ENCODE measurements around the gene ZCCHC10.
A peak's percentile ranks its signal among the peaks of the same experiment; 100 is the strongest.
"Not testable (repeated sequence)": the region's sequence is repeated elsewhere in the genome, so short reads cannot be mapped to it uniquely, and the experiment has no call there.

ZCCHC10 gene

GRCh38 chr5:133025804-133026663 lies at the start of gene ZCCHC10:
ZCCHC10 (minus strand) TSS chr5:133026549; CDS start chr5:133026537, 12 bp downstream.
- DNase-seq: peak; percentile 85

GRCh38 chr5:133075572-133076536 lies 49.5 kb upstream of the ZCCHC10 start:
- DNase-seq: no peak

- DNase-seq: no peak
These were observed 45.7 kb upstream of the ZCCHC10 start for GRCh38 chr5:133072021-133072420.

- DNase-seq: no peak
These were observed 39.7 kb upstream of the ZCCHC10 start for GRCh38 chr5:133066045-133066444.

GRCh38 chr5:133065471-133065870 lies 39.1 kb upstream of the ZCCHC10 start:
- DNase-seq: no peak

- no peak for DNase-seq
These were observed 37.6 kb upstream of the ZCCHC10 start for GRCh38 chr5:133063965-133064364.

- DNase-seq: no peak
These were observed 35.9 kb upstream of the ZCCHC10 start for GRCh38 chr5:133062276-133062675.

GRCh38 chr5:133059621-133060020 lies 33.3 kb upstream of the ZCCHC10 start:
- no peak for DNase-seq

- no peak for DNase-seq
These were observed 30.5 kb upstream of the ZCCHC10 start for GRCh38 chr5:133056891-133057290.

GRCh38 chr5:133054697-133055471 lies 28.5 kb upstream of the ZCCHC10 start:
- DNase-seq: no peak

GRCh38 chr5:133053448-133053847 lies 27.1 kb upstream of the ZCCHC10 start:
- DNase-seq: no peak

GRCh38 chr5:133052317-133053175 lies 26.2 kb upstream of the ZCCHC10 start:
- DNase-seq: no peak

- peak; percentile 96 for DNase-seq
These were observed 25.4 kb upstream of the ZCCHC10 start, which contains the start of gene HSPA4 for GRCh38 chr5:133051542-133052316. HSPA4 (plus strand) TSS chr5:133052013; CDS start chr5:133052251, 238 bp downstream.

- DNase-seq: no peak
These were observed 24.8 kb upstream of the ZCCHC10 start for GRCh38 chr5:133051061-133051541.

- DNase-seq: no peak
These were observed 24.2 kb upstream of the ZCCHC10 start for GRCh38 chr5:133050521-133050920.

- DNase-seq: no peak
These were observed 23.3 kb upstream of the ZCCHC10 start for GRCh38 chr5:133049726-133050048.

- no peak for DNase-seq
These were observed 22.8 kb upstream of the ZCCHC10 start for GRCh38 chr5:133048993-133049725.

- DNase-seq: no peak
These were observed 21.1 kb upstream of the ZCCHC10 start for GRCh38 chr5:133047404-133047803.

- not testable (repeated sequence) for DNase-seq
These were observed 20.2 kb upstream of the ZCCHC10 start for GRCh38 chr5:133046560-133046959.

- DNase-seq: no peak
These were observed 15.6 kb upstream of the ZCCHC10 start for GRCh38 chr5:133041910-133042309.
